NCI-H1694 treated with DMSO at 0.1 percent for 48 hours (cell line): Measurements from ENCODE around the gene PROK1.
"Not testable (repeated sequence)": the region's sequence is repeated elsewhere in the genome, so short reads cannot be mapped to it uniquely, and the experiment has no call there.

Source experiments
- DNase-seq: peaks from one replicate; lab custom pipeline; 2025; lab: John Stamatoyannopoulos, UW

The PROK1 gene

DNA sequence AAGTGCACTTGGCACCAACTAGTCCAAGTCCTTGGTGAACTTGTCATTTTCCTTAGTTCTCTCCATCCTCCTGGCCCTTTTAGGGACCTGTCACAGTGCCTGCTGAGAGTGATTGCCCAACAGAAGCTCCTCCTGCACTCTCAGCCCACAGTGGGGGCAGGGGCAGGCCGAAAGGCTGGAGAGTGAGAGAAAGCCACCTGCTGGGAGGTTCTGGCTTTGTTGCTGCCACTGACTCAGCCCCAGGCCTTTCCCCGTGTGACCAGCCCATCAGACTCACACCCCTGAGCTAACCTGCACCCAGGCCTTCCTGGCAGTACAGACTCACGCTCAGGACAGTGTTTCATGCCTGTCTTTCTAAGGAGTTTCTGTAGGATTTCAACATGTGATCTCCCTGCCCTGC, 17.1 kb upstream of the PROK1 start:
- DNase-seq: no peak

DNA sequence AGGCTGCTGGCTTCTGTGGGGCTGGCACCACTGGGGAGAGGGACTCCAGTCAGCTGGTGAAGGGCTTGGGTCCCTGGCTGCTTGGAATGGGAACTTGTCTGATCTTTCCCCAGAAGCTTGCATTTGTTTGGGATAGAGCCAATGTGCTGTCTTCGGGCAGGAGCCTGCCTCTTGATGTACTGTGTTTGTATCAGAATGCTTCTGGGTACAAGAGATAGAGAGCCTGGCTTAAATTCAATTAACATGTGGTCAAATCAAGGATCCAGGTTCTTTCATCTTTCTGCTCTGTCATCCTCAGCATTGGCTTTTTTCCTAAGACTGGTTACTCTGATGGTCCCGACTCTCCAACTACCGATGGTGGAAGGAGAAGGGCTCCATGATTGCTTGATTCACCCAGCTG, 16.0 kb upstream of the PROK1 start:
- DNase-seq: no peak

DNA sequence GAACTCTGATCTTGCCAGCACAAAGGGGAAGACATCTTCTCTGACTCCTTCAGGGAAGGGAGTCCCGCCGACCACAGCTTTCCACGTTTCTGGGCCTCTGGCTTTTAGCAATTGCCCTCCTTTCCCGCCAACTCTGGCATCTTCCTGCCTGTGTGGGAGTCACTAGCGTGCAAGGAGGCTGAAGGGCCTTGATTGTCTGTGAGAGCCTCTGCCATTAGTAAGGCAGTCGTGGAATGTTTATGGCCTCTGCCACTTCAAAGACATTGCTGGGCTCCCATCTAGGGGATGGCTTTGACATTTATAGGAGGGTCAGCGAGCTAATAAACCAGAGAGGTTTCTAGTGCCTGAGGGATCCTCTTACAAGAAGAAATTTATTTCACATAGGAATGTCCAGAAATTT, 14.3 kb upstream of the PROK1 start:
- no peak for DNase-seq

DNA sequence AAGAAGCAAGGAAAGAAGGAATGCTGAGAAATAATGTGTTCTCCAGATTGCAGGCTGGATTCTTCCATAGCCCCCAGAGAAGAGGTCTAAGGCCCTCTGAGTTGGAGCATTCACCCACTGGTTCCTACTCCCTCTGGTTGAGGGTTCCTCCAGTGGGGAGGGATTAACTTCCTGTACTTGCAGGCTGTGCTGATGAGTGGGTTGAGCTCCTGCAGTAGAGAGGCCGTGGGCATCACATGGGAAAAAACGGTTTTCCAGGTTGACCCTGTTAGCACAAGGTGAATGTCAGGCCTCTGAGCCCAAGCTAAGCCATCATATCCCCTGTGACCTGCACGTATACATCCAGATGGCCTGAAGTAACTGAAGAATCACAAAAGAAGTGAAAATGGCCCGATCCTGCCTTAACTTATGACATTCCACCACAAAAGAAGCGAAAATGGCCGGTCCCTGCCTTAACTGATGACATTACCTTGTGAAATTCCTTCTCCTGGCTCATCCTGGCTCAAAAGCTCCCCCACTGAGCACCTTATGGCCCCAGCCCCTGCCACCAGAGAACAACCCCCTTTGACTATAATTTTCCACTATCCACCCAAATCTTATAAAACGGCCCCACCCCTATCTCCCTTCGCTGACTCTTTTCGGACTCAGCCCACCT, 13.2 kb upstream of the PROK1 start:
- DNase-seq: not testable (repeated sequence)

DNA sequence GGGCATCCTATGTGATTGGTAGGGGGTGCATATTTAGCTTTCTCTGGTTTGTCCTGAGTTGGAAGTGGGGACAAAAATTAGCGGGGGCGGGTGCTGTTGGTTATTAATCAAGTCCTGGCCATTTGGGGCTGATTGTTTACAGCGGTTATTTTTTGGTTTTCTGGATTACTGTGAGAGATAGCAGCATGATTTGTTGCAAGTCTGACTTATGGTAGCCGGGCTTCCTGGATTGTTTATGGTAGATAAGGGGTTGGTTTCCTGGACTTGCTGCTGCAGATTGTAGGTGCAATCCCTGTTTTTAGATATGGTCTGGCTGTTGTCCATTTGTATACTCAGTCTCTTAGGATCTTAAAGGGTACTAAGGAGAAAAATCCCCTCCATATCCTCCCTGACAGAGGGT, 12.1 kb upstream of the PROK1 start:
- no peak for DNase-seq

DNA sequence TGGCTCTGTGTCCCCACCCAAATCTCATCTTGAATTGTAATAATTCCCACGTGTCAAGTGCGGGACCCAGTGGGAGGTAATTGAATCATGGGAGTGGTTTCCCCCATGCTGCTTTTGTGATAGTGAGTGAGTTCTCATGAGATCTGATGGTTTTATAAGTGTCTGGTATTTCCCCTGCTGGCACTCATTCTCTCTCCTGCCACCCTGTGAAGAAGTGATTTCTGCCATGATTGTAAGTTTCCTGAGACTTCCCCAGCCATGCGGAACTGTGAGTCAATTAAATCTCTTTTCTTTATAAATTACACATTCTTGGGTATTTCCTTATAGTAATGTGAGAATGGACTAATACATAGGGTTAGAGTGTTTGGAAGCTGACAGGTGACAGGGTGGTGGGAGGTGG, 11.1 kb upstream of the PROK1 start:
- DNase-seq: not testable (repeated sequence)

DNA sequence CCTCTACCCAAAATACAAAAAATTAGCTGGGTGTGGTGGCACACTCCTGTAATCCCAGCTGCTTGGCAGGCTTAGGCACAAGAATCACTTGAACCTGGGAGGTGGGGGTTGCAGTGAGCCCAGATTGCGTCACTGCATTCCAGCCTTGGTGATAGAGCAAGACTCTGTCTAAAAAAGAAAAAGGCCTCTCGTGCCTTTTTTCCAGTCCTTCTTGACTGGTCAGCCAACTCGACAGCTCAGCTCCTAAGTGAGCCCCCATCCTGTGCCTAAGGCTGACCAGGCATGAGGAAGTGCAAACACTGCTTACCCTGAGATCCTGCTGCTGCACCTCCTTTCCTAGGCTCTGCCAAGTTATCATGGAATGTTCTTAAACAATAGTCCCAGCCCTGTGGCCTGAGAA, 10.1 kb upstream of the PROK1 start:
- no peak for DNase-seq

DNA sequence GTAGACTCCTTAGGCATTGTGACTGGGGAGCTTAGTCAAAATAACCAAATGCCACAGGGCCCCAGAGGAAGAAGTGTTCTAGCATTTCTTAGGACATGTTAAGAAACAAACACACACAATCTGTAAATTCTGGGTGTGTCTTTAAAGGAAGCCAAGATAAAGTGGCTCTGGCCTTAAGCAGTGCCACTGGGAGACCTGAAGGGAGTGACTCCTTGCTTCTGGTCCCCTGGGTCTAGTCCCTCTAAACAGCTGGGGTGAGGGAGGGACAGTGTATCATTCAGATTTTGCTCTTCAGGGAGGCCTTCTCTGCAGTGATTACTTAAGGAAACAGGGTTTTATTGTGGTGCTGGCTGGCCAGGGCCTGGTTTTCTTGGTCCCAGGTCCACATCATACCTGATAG, 9.1 kb upstream of the PROK1 start:
- no peak for DNase-seq

DNA sequence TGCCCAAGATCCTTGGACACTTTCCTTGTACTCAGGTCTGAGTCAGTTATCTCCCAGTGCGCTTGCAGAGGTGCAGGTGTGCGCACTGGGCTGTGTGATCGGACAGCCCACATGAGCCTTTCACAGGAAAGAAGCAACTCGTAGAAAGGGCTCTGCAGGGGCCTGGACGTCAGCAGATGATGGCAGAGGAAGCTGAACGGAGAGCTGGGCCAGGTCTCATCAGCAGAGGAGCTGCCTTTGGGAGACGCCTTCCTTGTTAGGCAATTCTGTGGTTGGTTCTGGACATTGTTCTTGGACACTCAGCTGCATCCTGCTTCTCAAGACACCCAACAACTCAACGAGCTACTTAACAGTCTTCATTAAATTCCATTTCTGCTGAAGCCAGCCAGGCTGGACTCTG, 7.5 kb upstream of the PROK1 start:
- no peak for DNase-seq

DNA sequence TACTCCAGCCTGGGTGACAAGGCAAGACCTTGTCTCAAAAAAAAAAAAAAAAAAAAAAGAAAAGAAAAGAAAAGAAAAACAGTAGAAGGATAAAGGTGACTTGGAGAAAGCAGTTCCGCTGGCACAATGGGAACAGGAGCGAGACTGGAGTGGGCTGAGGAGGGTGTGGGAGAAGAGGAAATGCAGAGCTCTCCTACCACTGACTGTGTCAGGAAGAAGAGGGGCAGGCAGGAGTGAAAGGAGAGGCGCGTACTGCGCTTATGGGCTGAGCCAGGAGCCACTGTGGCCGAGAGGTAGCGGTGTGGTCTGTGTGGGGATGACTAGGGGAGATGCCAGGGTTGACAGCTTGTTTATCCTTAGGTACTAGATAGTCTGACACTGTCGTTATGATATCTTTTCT, 6.4 kb upstream of the PROK1 start:
- DNase-seq: no peak

DNA sequence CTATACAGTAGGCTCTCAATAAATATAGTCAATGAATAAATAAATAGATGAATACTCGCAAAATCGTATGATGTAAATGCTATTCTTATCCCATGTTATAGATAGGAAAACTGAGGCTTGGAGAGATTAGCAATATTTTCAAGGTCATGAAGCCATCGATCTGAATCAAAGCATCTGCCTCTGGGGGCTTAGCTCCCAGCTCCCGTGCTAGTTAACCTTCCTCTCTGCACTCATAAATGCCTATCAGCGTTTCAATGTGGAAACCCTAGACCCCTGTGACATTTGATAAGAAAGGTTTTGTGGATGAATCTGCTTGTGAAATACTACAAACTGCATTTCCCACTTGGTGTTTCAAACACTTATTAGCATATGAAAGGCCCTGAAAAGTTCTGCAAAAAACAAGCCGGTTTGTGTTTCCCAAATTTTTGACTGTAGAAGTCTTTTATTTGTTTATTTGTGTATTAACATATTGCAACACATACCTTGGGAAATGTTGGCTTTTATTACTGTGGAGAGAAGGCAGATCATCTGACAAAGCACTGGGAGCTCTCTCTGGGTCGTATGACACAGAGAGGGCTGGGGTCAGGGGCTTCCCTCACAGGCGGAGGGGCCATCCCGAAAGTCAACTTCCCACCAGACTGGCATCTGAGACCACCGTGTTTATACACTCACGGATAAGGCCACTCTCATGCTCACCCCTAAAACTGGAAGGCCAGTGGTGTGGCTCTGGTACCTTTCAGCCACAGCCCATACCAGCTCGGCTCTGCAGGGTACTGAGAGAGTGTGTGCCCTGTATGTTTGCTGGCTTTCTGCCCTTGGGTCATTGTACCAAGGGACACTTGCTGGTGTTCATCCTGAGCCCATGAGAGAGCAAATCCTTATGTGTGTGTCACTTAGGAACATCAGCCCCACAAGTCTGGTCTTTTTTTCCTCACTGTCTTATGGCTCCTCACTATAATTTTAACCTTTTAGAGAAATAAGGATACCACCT, 993 bp upstream of the PROK1 start:
- no peak for DNase-seq

DNA sequence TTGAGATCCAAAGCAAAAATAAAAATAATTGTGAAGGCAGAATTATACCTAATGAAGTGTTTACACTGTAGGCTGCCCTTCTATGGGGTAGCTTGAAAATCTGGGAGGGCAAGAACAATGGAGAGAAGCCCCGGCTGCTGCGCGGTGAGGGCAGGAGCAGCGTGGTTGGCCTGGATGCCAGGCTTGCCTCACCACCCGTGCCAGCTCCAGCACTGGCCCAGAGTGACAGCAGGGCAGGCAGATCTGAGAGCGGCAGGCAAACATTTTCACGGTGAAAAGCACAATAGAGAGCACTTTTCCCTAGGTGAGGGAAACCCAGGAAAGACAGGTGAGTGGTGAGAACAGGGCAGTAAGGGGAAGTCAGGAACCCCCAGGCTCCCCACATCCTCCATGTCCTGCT, 1.4 kb downstream of the PROK1 start:
- no peak for DNase-seq

DNA sequence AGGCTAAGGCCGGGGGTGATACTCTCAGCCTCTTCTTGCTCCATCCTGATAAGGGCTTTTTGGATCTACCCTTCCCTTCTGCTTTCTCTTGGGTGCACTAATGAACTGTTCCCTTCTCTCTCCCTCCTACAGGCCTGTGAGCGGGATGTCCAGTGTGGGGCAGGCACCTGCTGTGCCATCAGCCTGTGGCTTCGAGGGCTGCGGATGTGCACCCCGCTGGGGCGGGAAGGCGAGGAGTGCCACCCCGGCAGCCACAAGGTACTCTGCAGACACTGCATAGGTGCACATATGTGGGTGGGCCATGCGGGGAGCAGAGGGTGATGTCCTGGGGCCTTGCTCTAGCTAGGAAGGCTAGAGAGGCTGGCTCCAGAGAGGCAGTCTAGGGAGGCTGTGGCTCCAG, 2.9 kb downstream of the PROK1 start:
- no peak for DNase-seq

DNA sequence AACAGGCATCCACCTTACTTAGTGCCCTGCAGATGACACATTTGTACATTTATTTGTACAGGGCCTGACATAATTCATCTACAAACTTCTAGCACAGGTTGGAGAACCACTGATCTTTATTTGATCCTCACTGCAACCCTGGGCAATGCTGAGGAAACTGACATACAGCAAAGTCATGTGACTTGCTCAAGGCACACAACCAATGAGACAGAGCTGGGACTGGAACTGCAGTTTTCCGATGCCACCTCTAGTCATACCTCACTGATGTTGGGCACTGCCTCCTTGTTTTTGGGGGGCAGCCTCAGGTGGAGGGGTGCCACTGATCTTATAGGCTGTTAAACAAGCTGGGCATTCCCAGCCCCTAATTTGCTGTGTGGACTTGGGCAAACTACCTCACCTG, 3.4 kb downstream of the PROK1 start:
- no peak for DNase-seq

DNA sequence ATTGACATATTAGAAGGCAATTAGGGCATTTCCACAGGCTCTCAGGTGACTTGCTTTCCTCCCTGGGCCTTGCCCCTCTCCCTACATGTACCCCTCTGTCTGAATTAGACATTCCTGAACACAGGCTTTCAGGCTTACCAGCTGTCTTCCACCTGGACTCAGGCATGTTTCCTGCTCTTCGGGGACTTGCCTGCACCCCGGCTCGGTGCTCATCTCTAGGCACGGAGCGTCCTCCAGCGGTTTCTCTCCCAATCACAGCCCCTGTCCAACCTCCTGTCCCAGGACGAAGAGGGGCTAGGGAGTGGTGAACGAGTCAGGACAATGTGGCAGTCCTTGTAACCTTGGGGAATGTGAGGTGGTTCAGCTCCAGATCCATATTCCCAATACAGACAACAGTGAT, 4.2 kb downstream of the PROK1 start:
- DNase-seq: no peak

DNA sequence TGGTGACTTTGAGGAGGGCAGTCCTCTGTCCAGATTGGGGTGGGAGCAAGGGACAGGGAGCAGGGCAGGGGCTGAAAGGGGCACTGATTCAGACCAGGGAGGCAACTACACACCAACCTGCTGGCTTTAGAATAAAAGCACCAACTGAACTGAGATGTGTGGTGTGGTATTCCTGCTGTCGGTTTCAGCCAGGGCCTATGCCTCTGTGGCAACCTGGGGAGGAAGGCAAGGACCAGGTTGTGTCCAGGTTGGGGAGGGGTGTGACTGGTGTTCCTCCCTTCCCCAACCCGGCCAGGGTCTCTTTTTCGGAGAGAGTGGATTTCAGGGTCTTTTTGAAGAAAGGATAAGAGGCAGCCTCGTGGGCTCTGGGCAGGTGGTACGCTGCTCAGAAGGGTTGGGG, 6.3 kb downstream of the PROK1 start:
- no peak for DNase-seq

DNA sequence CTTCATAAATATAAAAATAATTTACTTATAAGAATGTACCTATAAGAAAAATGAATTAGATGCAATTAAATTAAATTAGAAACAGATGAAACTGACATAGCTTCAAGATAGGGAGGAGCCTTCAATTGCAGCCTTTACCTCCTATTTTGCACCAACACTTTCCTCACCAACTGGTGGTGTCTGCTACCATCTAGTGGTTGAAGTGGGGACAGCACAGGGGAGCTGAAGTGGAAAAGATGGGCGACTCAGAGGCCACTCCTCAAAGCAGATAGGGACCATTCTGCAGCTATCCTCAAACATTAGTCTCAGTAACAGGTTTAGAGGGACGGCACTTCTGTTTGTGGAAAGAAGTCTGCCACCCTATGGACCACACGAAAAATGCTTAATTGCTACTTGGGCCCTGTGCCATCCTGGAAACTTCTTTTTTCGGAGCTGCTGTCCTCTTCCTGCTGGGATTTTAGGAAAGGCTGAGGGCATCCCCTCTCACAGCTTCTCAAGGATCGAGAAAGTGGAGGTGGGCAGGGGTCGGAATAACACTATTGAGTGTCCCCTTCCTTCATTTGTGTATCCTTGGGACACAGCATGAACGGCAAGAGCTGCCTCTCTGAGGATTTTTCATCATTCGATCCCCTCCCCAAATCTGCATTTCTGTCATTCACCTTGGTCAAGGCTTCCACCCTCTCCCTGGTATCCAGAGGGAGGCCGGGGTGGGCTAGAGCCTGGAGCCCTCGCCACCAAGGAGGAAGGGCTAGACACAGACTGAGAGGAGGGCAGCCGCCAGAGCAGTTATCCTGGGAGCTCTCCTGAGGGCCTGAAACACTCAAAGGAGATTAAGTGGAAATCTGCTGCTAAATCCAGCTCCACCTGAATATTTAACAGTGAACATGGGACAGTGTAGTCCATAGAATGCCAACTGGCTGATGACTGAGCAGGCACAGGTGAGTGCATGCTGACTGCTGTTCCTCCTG, 9.6 kb downstream of the PROK1 start:
- DNase-seq: peak; percentile 78

DNA sequence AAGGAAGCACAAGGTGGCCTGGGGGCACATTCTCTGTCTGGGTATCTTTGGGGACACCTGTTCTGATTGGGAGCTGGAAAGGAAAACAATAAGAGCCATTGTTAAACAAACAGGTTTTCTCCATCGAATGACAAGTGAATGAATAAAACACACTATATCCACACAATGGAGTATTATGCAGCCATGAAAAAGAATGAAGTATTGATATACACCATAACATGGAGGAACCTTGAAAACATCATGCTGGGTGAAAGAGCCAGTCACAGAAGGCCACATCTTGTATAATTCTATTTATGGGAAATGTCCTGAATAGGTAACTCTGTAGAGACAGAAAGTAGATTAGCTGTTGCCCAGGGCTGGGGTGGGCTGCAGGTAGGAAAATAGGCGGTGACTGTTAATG, 11.1 kb downstream of the PROK1 start:
- DNase-seq: no peak

DNA sequence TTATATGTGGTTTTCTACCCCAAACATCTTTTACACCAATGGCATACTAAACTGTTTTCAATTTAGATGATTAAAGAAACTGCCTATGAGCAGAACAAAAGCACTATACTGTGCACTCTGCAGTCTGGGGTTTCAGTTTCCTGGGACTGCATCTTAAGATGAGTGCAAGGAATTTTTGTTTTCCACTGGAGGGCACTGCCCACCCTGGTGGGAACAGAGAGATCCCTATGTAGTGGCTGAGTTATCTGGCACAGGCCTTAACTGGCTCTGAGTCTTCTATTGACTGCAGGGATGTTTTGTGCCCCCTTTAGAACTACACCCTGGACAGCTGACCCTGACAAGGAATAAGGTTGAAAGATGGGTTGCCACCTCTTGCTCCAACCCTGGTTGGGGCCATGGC, 12.0 kb downstream of the PROK1 start:
- no peak for DNase-seq

DNA sequence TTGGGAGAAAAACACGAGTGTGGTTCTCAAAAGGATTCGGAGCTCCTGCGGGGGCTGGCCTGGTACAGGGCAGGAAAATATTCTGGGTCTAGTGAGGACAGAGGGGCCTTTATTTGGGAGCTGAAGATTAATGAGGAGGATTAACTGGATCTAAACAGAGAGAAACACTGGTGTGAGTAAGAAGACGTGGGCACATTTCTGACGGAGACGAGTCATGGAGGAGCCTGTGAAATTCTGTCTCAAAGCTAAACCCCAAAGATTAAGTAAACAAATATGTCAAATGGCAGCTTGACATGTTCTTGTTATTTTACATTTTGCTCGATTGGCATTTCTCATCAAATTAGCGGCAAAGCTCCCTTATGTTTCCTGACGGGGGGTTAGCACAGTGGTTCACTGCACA, 12.8 kb downstream of the PROK1 start:
- no peak for DNase-seq

DNA sequence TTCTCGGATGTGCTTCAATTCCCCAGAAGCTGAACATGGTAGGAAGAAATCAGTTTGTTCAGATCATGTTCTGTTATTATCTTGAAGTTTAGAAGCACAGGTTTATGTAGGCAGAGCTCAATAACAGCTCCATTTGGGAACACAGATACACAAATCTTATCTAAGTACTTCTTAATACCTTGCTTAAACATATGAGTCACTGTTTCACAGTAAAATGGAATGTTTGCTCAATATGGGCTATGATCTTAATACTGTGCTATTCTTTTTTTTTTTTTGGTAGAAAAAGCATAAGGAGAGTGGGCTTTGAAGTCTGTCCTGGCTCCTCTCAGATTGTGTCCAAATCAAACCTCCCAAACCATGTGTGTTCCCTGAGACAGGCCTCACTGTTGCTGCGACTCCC, 13.4 kb downstream of the PROK1 start:
- DNase-seq: no peak

DNA sequence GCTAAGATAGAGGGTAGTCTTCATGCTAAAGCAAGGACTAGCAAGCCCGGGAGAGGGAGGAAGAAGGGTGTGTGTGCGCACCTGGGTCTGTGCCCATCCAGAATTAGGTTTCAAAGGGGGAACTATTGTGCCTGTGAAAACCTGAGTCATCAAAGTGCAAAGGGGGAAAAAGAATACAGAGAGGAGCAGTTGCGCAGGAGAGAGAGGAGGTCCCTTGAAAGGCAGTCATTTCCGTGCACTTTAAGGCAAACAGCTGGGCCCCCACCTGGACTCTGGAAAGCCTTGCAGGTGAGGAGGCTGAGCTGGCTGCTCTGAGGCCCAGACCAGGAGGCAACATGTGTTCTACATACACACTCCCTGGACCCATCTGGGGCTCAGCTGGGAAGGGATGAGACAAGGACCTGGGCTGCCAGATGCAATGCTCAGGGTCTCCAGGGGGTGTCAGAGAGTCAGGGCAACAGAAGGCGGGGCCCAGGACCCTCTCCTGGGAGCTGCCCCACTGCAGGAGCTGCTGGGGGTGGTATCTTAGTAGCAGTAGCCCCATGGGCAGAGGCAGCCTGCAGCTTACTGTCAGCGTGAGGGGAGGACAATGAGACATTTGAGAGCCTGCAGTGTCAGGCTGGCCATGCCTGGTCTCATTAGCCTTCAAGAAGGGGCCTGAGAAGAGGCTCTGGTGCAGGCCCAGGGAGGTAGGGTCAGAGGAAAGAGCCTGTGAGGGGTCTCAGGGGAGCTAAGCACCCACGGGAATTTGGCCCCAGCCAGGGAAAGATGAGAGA, 14.3 kb downstream of the PROK1 start:
- DNase-seq: peak; percentile 51
